Mesothelial cell of epicardium (in vitro differentiated cells): ENCODE data around the gene DDX25. TPM values are rescaled to one million over a fixed set of nuclear protein-coding genes. Genes with fewer than 3 reads are reported as not detected.

ENCODE experiments used
- DNase-seq, 2 experiments: peaks; one replicate each; pipeline ENCODE4 v3.0.0; 2021; ENCODE audit warnings: low spot score in 2 of 2; ENCODE audit not compliant: unreplicated experiment in 2 of 2
- H3K27ac Mint-ChIP-seq: 2 replicates; pipeline ENCODE4 v1.8.0; 2021; ENCODE audit warnings: mixed read lengths
- H3K27me3 Mint-ChIP-seq: 2 replicates; pipeline ENCODE4 v1.8.0; 2021; ENCODE audit warnings: low read depth, mixed read lengths
- H3K36me3 Mint-ChIP-seq: 2 replicates; pipeline ENCODE4 v1.8.0; 2021; ENCODE audit warnings: mixed read lengths
- H3K4me1 Mint-ChIP-seq: 2 replicates; pipeline ENCODE4 v1.8.0; 2021; ENCODE audit warnings: mixed read lengths
- H3K4me3 Mint-ChIP-seq: 2 replicates; pipeline ENCODE4 v1.8.0; 2021; ENCODE audit warnings: mild to moderate bottlenecking, moderate library complexity, mixed read lengths
- H3K9me3 Mint-ChIP-seq: 2 replicates; pipeline ENCODE4 v1.8.0; 2021; ENCODE audit warnings: mixed read lengths
- total RNA-seq: library from RNA; stranded (reverse); gene quantifications from 3 replicates; pipeline ENCODE4 v1.2.1, GENCODE V29; 2021
- TF ChIP-seq, protein P1 (sequence below): fragments of 200-600 bp; sonication (generic); IDR thresholded peaks from one replicate; pipeline ENCODE4 v1.5.0; 2021; ENCODE audit warnings: antibody characterized with exemption; ENCODE audit not compliant: unreplicated experiment

The DDX25 gene
- total RNA-seq, 1 donor from 2014 or later = 0.98 TPM

DNA sequence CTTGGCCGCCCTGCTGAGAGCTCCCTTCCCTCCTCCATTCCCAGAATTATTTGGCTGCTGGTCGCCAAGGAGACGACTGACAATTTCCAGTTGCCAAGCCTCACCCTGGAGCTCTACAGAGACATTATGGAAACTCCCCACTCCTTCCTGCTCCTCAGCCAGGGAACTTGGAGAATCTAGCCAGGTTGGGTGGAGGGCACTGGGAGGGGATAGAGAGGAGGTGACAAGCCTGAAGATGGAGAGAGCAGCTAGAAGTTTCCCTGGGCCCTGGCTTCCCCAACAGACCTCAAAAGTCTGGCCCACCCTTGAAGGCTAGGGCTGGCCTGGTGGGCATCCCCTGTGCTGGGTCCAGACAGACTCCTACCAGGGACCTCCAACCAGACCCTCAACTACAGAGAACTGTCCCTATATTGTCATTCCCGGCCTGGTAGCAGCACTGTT, 34.8 kb downstream of the DDX25 start:
- no peak for DNase-seq
- TF ChIP-seq, protein P1, sequence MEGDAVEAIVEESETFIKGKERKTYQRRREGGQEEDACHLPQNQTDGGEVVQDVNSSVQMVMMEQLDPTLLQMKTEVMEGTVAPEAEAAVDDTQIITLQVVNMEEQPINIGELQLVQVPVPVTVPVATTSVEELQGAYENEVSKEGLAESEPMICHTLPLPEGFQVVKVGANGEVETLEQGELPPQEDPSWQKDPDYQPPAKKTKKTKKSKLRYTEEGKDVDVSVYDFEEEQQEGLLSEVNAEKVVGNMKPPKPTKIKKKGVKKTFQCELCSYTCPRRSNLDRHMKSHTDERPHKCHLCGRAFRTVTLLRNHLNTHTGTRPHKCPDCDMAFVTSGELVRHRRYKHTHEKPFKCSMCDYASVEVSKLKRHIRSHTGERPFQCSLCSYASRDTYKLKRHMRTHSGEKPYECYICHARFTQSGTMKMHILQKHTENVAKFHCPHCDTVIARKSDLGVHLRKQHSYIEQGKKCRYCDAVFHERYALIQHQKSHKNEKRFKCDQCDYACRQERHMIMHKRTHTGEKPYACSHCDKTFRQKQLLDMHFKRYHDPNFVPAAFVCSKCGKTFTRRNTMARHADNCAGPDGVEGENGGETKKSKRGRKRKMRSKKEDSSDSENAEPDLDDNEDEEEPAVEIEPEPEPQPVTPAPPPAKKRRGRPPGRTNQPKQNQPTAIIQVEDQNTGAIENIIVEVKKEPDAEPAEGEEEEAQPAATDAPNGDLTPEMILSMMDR = no peak
- H3K27ac Mint-ChIP-seq = peak overlapping the region; percentile 77
- H3K4me3 Mint-ChIP-seq = no peak overlapping the region
- no peaks in the 10 kb centered on the region for H3K9me3 Mint-ChIP-seq
- H3K27me3 Mint-ChIP-seq = peaks cover 2% of the 10 kb centered on the region
- H3K36me3 Mint-ChIP-seq = no peaks in the 10 kb centered on the region
- peaks cover 43% of the 10 kb centered on the region for H3K4me1 Mint-ChIP-seq

DNA sequence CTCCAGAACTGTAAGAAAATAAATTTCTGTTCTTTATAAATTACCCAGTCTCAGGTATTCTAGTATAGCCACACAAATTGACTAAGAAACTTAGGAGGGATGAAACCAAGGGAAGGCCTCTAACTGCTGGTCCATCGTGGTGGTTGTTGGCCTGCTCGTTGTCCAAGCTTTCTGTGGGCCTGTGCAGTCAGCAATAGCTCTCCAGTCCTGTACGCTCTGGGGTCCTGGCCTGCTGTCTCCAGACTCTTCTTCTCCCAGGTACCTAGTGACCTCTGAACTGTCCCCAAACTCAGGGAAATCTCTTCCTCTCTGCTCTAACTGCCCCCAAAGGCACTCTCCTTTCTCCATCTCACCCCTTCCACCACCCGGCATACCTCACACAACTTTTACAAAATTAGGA, 35.8 kb downstream of the DDX25 start:
- no peak overlapping the region for H3K4me3 Mint-ChIP-seq
- no peaks in the 10 kb centered on the region for H3K36me3 Mint-ChIP-seq
- DNase-seq = no peak
- no peaks in the 10 kb centered on the region for H3K9me3 Mint-ChIP-seq
- H3K27ac Mint-ChIP-seq = no peak overlapping the region
- H3K4me1 Mint-ChIP-seq = peaks cover 40% of the 10 kb centered on the region
- peaks cover 2% of the 10 kb centered on the region for H3K27me3 Mint-ChIP-seq
- TF ChIP-seq, protein P1 = no peak

DNA sequence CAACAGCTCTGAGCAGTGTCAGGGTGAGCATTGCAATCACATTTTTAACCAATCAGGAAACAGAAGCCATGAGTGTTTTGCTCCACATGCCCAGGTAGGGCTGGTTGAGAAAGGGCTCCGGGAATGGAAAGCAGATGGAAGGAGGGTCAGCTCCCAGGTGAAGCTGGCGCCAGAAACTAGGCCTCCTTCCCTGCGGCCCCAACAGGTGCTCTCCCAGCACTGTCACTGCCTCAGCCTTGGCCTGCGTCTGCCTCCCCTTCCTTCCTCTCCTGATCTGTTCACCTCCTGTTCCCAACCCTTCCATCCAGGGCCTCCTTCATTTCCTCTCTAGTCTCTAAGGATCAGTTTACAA, 36.9 kb downstream of the DDX25 start:
- no peaks in the 10 kb centered on the region for H3K36me3 Mint-ChIP-seq
- peak overlapping the region; percentile 41 for H3K27ac Mint-ChIP-seq
- H3K27me3 Mint-ChIP-seq = peaks cover 2% of the 10 kb centered on the region
- H3K9me3 Mint-ChIP-seq = no peaks in the 10 kb centered on the region
- peaks cover 29% of the 10 kb centered on the region for H3K4me1 Mint-ChIP-seq
- no peak for DNase-seq
- no peak overlapping the region for H3K4me3 Mint-ChIP-seq
- TF ChIP-seq, protein P1 = no peak

DNA sequence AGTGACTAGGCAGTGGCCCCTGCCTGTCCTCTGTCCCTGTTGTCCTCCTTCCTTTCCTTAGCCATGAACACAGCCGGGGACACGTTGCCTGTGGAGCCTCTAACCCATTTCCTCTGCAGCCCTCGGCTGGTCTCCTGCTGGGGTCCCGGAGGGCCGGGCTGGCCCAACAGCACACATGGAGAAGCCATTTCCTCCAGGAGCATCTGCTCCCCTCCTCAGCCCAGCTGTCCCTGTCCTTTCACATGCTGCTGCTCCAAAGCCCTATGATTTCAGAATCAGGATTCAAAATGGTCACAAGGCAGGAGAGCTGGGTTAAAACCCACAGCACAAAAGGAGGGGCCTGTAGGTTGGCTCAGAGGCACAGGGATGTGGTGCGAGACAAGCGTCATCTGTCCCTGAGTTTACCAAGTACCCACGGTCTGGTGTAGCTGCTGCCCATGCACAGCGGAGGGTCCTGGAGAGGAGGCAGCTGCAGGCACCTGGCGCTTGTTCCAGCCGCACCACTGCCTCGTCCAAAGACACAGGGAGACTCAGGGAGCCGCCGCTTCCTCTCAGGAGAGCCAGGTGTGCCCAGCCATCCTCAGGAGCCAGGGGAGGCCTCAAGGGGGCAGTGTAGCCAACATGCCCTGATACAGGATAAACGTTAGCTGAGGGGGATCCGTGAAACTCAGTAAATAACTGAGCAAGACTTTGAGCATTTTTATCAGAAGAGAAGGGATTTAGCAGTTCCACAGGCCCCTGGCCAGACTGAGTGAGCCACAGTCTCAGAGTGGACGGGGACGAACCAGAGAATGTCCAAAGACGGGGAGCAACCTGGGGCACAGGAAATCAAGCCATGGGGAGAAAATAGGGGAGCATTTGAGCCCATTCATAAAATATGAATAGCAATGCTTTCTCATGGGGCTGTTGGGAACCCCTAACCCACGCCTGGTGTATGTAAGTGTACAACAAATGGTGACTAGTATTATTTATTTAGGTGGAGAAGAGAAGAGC, 37.6 kb downstream of the DDX25 start:
- H3K27me3 Mint-ChIP-seq = peaks cover 2% of the 10 kb centered on the region
- H3K9me3 Mint-ChIP-seq = no peaks in the 10 kb centered on the region
- DNase-seq = peak in 1 of 2 experiments; percentile 69
- H3K4me1 Mint-ChIP-seq = peaks cover 28% of the 10 kb centered on the region
- no peak overlapping the region for H3K4me3 Mint-ChIP-seq
- H3K36me3 Mint-ChIP-seq = no peaks in the 10 kb centered on the region
- peak overlapping the region; percentile 55 for H3K27ac Mint-ChIP-seq
- TF ChIP-seq, protein P1 = no peak

DNA sequence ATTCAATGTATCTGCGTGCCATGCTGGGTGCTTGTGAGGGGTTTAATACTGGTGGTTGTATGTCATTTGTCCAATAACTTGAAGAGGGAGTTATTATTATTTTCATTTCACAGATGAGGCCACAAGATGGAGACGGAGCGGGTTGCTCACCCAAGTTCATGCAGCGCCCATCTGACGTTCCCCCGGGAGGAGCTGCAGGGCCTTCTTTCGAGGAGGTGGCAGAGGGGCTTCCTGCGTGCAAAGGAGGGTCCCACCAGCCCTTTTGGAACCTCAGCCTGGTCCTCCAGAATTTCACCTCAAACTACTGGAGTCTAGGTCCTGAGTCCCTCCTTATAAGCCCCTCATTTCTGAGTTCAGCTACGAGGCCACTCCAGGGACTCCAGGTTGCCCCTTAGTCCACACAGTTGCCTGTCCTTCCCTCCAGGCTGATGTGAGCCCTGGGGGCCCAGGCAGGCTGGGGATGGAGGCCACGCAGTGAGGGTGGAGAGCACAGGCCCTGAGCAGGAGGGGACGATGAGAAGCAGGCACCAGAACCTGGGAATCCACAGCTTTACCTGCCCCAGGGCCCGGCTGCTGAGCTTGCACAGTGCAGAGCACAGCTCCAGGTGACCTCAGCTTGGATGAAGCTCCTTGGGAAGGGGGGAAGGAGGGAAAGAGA, 38.6 kb downstream of the DDX25 start:
- H3K4me3 Mint-ChIP-seq = no peak overlapping the region
- TF ChIP-seq, protein P1 = no peak
- H3K27ac Mint-ChIP-seq = no peak overlapping the region
- H3K27me3 Mint-ChIP-seq = peaks cover 2% of the 10 kb centered on the region
- H3K36me3 Mint-ChIP-seq = no peaks in the 10 kb centered on the region
- DNase-seq = no peak
- no peaks in the 10 kb centered on the region for H3K9me3 Mint-ChIP-seq
- H3K4me1 Mint-ChIP-seq = peaks cover 26% of the 10 kb centered on the region
